Raji (cell line): ENCODE measurements around the gene KRTAP10-2.

Experiments
- POLR2A ChIP-seq: IDR thresholded peaks from 2 replicates; pipeline ENCODE4 v1.6.1; 2011; ENCODE audit warnings: low read depth, low read length, control low read depth; ENCODE audit not compliant: insufficient read depth

KRTAP10-2 gene

DNA sequence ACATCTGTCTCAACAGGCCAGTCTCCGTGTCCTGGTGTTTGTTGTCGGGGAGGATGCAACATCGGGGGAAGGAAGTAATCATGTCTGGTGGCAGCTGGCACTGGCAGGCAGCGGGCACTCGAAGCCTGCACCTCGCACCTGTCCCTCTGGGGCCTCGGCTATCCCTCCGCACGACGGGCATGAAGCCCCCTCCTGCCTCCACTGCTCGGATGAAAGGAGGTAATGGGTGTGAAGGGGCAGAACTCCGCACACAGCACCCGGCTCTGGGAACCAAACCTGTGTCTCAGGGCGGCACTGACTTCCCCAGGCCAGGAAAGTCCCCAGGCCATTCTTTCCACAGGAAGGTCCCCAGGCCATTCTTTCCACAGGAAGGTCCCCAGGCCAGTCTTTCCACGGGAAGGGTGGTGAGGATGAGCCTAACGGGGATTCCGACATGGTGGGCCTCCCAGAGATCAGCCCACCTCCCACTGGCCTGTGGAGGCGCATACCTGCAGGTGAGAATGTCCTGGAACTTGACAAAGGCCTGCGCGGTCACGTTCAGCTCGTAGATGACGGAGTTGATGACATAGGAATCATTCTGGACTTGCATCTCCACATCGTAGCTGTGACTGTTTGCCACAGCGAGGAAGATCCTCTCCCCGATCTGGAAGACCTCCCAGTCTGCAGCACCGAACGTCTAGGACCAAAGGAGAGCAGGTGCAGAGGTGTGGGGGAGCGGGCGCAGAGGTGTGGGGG is 42.4 kb downstream of the KRTAP10-2 start:
- TF ChIP-seq POLR2A: no peak

DNA sequence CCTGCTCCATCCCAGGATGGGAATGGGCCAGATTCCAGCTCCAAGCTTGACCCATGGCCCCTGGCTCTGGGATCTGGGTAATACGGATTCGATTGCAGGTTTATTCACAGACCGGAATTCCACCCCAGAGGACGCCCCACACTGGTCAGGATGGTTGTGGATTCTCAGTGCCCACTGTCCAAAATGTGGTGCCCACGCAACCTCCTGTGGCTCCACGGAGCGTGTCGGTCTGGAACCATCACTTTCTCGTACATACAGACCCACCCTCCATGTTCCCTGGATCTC is 42.9 kb downstream of the KRTAP10-2 start:
- TF ChIP-seq POLR2A: no peak

DNA sequence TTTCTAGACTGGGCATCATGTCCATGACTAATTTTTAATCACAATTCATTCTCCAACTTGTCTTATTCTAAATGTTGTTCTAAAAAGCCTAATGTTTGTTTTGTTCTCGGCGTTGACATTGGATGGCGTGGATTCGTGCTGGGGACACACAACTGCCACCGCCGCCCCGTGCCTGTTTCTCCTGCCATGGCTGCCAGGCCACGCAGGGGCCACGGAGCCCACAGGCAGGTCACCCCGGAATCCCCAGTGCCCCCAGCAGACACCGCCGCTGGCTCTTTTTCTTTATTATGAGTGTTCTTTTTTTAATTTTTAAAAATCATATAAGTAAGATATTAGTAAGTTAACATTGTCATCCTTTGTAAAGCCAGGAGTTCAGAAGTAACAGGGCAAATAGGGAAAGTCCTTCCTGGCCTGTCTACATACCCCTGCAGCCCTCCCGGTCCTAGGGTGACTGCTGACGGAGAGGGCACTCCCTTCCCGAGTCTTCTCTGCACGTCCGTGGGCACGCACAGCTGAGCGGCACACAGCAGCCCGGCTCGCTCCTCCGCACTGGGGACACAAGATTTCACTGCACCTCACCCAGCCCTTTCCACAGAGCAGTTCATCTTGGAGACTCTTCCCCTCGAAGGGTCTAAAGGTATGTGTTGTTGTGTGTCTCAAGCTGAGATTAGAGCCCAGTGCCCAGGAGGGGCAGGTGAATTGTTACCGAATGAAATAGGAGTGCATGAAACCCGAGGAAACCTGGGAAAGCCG is 43.5 kb downstream of the KRTAP10-2 start:
- TF ChIP-seq POLR2A: no peak

DNA sequence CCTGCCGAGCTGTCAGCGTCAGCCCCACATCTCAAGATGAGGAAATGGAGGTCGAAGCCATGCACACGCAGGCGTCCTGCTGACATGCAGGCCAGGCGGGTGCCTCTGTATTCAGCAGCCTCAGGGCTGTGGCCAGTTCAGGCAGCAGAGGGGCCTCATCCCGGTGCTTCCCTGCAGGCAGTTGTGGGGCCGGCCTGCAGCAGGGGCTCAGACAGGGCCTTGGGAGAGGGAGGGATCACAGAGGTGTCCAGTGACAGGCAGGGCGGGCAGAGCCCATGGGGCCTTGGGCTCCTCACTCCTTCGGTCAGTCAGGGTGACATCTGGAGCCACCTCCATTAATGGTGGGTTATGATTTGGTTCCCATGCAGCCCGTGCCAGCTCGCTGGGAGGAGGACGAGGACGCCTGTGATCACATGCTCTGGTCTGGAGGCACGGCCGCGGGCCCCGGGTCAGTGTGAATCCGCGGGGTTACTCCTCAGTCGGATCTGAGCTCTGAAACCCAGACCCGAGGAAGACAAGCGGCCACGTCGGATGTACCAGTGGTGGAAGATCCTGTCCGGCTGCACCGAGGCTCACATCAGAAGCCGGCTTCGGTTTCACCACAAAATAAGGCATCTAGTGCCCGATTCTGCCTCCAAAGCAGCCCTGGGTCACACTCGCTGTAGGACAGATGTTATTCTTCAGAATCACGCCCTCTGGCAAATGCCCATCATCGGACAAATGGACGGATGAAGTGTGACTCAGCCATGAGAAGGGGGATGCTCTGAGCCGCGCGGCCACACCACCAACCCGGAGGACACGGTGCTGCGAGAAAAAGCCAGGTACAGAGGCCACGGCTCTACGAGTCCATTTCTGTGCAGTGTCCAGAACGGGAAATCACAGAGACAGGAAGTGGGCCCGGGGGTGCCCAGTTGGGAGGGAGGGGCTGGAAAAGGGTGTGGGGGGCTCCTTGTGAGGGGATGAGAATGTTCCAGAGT is 44.7 kb downstream of the KRTAP10-2 start:
- TF ChIP-seq POLR2A: no peak

DNA sequence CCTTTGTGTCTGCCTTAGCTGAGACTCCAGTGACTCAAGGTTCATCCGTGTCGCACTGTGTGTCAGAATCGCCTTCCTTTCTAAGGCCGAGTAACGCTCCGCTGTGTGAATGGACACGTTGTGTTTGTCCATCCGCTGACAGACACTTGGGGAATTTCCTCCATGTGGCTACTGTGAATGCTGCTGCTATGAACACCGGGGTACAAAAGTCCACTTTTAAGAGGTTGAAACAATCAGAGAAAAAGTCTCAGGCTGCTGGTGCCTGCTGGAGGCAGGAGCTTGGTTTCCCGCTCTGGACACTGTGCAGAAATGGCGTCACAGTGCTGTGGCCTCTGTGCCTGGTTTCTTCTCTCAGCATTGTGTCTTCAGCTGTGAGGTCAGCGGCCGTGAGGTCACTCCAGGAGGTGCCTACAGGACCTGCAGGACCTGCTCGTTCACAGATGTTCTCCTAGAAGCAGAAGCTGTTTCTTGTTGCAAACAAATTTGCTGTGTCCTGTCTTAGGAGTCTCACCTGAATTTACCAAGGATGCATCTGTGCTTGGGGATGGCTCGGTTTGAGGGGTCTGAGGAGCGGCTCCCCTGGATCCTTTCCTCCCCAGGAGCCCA is 45.5 kb downstream of the KRTAP10-2 start:
- TF ChIP-seq POLR2A: no peak

DNA sequence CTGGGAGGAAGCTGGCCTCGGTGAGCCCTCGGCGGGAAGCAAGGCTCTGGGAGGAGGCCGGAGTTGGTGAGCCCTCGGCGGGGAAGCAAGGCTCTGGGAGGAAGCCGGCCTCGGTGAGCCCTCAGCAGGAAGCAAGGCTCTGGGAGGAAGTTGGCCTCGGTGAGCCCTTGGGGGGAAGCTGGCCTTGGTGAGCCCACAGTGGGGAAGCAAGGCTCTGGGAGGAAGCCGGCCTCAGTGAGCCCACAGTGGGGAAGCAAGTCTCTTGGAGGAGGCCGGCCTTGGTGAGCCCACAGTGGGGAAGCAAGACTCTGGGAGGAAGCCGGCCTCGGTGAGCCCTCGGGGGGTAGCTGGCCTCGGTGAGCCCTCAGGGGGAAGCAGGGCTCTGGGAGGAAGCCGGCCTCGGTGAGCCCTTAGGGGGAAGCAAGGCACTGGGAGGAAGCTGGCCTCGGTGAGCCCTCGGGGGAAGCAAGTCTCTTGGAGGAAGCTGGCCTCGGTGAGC is 47.4 kb downstream of the KRTAP10-2 start:
- no peak for TF ChIP-seq POLR2A

DNA sequence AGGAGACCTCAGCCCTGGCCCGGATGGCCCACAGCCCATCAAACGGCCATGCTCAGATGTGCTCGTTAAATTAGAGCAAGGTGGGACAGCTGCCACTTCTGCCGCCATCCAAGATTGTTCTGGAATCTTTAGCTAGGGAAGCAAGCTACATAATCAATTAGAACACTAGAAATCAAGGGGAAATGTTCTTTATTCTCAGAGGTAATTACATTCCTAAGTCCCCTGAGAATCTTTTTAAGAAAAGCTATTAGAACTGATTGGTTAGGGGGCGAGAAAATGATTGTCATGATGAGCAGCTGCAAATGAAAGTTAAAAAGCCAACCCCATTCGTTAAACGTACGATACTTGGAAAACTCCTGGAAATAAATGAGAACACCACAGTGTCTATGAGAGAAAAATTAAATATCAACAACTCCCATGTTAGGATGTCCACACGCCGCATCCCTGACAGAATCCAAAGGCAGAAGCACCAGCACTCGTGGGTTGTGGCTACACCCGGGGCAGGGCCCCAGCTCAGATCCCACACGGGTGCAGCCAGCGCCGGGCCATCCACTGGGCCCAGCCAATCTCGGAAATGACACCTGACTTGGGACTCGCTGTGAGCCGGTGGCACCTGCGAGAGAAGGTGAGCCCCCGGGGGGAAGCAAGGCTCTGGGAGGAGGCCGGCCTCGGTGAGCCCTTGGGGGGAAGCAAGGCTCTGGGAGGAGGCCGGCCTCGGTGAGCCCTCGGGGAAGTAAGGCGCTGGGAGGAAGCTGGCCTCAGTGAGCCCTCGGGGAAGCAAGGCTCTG is 48.9 kb downstream of the KRTAP10-2 start:
- TF ChIP-seq POLR2A: no peak
